Measurements from ENCODE around the gene DGKK. TPM values are rescaled to one million over a fixed set of nuclear protein-coding genes. Genes with fewer than 3 reads are reported as not detected.

The DGKK gene
- total and polyA plus RNA-seq, 4 donors: 2.9 TPM; not detected in 3

DNA sequence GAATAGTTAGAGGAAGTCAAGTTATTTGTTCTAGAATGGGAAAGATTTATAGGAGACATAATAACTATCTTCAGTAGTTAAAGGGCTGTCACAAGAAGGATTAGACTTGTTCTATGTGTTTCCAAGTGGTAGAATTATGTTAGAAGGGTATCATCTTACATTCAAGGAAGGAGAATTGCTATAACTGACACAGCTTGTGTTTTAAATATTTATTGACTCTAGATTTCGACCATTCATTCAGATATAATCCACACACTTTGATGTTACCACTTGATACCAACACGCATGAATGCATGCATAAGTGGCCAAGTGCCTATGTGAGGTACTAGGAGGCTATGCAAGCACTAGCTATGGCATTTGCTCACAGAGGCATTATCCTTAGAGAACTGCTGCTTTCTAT is 143.4 kb downstream of the DGKK start:
- no peaks in the 10 kb centered on the region for H3K36me3 ChIP-seq (ENCODE audit: control insufficient read depth in 4 of 4, insufficient read depth in 3 of 4, low read depth in 1 of 4, low read length in 3 of 4)
- H3K9me3 ChIP-seq (ENCODE audit: control insufficient read depth in 4 of 4, low read length in 3 of 4): peaks cover 0 to 1% (median 0%) of the 10 kb centered on the region in 4 donors
- no peak for TF ChIP-seq RAD21 (IDR thresholded peaks at IDR 0.05)
- no peak for TF ChIP-seq NR2F2 (IDR thresholded peaks at IDR 0.05)
- no peak for TF ChIP-seq YY1 (IDR thresholded peaks at IDR 0.05)
- TF ChIP-seq, protein P1, sequence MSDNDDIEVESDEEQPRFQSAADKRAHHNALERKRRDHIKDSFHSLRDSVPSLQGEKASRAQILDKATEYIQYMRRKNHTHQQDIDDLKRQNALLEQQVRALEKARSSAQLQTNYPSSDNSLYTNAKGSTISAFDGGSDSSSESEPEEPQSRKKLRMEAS (IDR thresholded peaks at IDR 0.05): no peak
- TF ChIP-seq RXRA (IDR thresholded peaks at IDR 0.05): no peak
- no peak for TF ChIP-seq TAF1 (conservative IDR thresholded peaks at IDR 0.05)
- no peak for TF ChIP-seq SP1 (IDR thresholded peaks at IDR 0.05)
- TF ChIP-seq FOXA1 (IDR thresholded peaks at IDR 0.05): no peak
- TF ChIP-seq JUND (IDR thresholded peaks at IDR 0.05): no peak
- TF ChIP-seq HNF4A (conservative IDR thresholded peaks at IDR 0.05): no peak
- TF ChIP-seq, protein P2, sequence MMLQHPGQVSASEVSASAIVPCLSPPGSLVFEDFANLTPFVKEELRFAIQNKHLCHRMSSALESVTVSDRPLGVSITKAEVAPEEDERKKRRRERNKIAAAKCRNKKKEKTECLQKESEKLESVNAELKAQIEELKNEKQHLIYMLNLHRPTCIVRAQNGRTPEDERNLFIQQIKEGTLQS (IDR thresholded peaks at IDR 0.05): no peak
- DNase-seq (ENCODE audit: low spot score): no peak
- H3K4me1 ChIP-seq (ENCODE audit: control insufficient read depth in 4 of 4, insufficient read depth in 4 of 4, low read length in 3 of 4): no peaks in the 10 kb centered on the region
- H3K9ac ChIP-seq (ENCODE audit: low read depth in 1 of 2, low read length in 2 of 2): no peak overlapping the region
- H3K4me3 ChIP-seq (ENCODE audit: low read depth in 1 of 3, low read length in 3 of 3): no peak overlapping the region
- 85% methylated on average over 2 of the region's 2 CpGs for WGBS
- peaks cover 0 to 4% (median 0%) of the 10 kb centered on the region in 4 donors for H3K27me3 ChIP-seq (ENCODE audit: control insufficient read depth in 4 of 4, insufficient read depth in 4 of 4, low read length in 3 of 4)
- no peak overlapping the region for H3K27ac ChIP-seq (ENCODE audit: low read depth in 1 of 2, low read length in 2 of 2)

All from liver (tissue), 9 donors.